Activated naive CD8-positive, alpha-beta T cell treated with anti-CD3 and anti-CD28 coated beads for 36 hours (primary cell): ENCODE results near the gene FGB. TPM values are rescaled to one million over a fixed set of nuclear protein-coding genes. Genes with fewer than 3 reads are reported as not detected.

ENCODE experiments used
- DNase-seq: peaks from one replicate; pipeline ENCODE4 v3.0.0; 2021
- H3K27ac Mint-ChIP-seq: one replicate; pipeline ENCODE4 v1.8.0; 2022; ENCODE audit warnings: mild to moderate bottlenecking, moderate library complexity, mixed read lengths
- H3K27me3 Mint-ChIP-seq: one replicate; pipeline ENCODE4 v1.8.0; 2022; ENCODE audit warnings: mild to moderate bottlenecking, mixed read lengths
- H3K36me3 Mint-ChIP-seq: one replicate; pipeline ENCODE4 v1.8.0; 2021; ENCODE audit warnings: mild to moderate bottlenecking, mixed read lengths
- H3K4me1 Mint-ChIP-seq: one replicate; pipeline ENCODE4 v1.8.0; 2021; ENCODE audit warnings: mixed read lengths
- H3K4me3 Mint-ChIP-seq: one replicate; pipeline ENCODE4 v1.8.0; 2022; ENCODE audit warnings: mild to moderate bottlenecking, moderate library complexity, mixed read lengths
- H3K9me3 Mint-ChIP-seq: one replicate; pipeline ENCODE4 v1.8.0; 2022; ENCODE audit warnings: mixed read lengths
- total RNA-seq, 2 experiments: library from RNA; stranded (reverse); gene quantifications; one replicate each; pipeline ENCODE4 v1.2.3, GENCODE V29; 2021

FGB gene
- total RNA-seq, 2 experiments from 2014 or later = not detected

GRCh38 chr4:154617820-154618317, 55.1 kb downstream of the FGB start:
- Mint-ChIP-seq H3K36me3 (no peaks in the 10 kb centered on the region), H3K27me3 (peaks cover 5% of the 10 kb centered on the region), H3K4me1 (peaks cover 9% of the 10 kb centered on the region), H3K4me3 (no peak overlapping the region), H3K27ac (no peak overlapping the region), H3K9me3 (no peaks in the 10 kb centered on the region)
- DNase-seq = no peak

GRCh38 chr4:154618708-154619315, 56.0 kb downstream of the FGB start:
- Mint-ChIP-seq H3K4me3 (no peak overlapping the region), H3K36me3 (no peaks in the 10 kb centered on the region), H3K27me3 (peaks cover 2% of the 10 kb centered on the region), H3K27ac (no peak overlapping the region), H3K9me3 (no peaks in the 10 kb centered on the region), H3K4me1 (peaks cover 9% of the 10 kb centered on the region)
- peak; percentile 46 for DNase-seq

GRCh38 chr4:154620111-154620510, 57.3 kb downstream of the FGB start:
- no peak overlapping the region for H3K27ac Mint-ChIP-seq
- DNase-seq = no peak
- H3K9me3 Mint-ChIP-seq = no peaks in the 10 kb centered on the region
- no peaks in the 10 kb centered on the region for H3K27me3 Mint-ChIP-seq
- no peak overlapping the region for H3K4me3 Mint-ChIP-seq
- H3K36me3 Mint-ChIP-seq = no peaks in the 10 kb centered on the region
- peaks cover 9% of the 10 kb centered on the region for H3K4me1 Mint-ChIP-seq

Other genes starting within 250 kb of the FGB start
- gene DCHS2, start 71.2 kb upstream of the FGB start, total RNA-seq = not detected
- 100 to 1,000 TPM; 150 to 152 TPM for gene PLRG1, start 12.6 kb upstream of the FGB start, total RNA-seq
- not detected for gene FGA, start 27.7 kb downstream of the FGB start, total RNA-seq
- gene FGG, start 49.6 kb downstream of the FGB start, total RNA-seq = not detected
- under 1 TPM; 0.12 to 0.23 TPM for gene LRAT, start 181.0 kb downstream of the FGB start, total RNA-seq
- not detected for gene RBM46, start 218.3 kb downstream of the FGB start, total RNA-seq